NCI-H146 treated with DMSO at 0.1 percent for 48 hours (cell line): ENCODE data around the gene LIPN.

ENCODE experiments used
- DNase-seq: peaks from one replicate; lab custom pipeline; 2025; ENCODE audit not compliant: unreplicated experiment; lab: John Stamatoyannopoulos, UW

The LIPN gene

DNA sequence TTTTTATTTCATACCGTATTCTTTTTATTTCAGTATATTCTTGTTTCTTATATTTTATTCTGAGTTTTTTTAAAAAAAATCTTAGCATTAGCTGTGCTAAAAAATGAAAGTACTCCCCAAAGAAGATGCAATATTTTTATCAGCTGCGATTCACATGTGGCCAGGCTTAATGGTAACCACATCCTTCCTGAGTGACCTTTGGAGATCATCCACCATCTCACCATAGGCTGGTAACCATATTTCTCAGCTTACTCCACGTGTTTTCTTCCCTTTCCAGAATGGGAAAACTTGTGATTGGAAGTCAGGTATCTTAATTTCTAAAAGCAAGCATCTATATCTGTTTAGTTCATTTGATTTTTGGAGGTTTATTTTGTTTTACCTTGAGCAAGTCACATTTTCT lies 23.9 kb downstream of the LIPN start:
- DNase-seq, result no peak

DNA sequence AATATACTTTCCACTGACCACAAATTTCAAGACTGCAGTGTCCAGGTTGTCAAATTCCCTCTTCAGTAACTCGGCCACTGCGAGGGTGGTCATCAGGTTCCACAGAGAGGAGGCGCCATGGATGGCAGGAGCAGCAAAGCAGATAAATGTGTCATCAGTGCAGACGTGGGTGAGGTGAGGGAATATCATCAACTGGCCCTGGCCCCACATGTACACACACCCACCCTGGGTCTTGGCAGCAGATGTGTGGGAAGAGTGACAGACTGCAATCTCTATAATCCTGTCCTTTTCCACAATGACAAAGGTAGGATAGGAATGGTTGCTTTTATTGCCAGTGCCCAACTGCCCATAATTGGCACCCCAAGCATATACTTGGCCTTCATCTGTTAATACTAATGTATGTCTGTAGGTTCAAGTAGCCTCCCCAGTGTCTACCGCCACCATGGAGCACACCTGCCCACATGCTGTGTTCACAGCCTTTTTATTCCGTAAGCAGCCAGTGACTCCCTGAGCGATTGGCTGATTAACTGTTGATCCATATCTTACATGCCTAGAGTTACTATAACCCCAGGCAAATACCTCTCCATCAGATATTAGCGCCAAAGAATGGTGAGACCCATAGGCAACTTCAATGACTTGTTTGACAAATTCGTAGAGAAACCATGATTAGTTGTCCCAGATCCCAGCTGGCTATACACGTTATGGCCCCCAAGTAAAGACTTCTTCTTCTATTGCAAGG lies 26.4 kb downstream of the LIPN start:
- DNase-seq, result no peak

DNA sequence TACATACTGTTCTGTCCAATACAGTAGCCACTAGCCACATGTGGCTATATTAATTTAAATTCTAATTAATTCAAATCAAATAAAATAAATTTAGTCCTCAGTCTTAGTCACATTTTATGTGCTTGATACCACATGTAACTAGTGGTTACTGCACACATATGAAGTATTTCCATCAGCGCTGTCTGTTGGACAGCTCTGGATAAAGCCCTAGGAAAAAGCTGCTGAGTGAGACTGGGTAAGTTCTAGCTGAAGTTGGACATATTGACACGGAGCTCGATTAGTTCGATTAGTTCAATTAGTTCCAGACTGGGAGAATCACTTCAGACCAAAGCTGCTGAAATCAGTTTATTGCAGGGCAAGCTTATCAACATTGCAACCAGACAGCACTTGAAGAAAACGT lies 27.6 kb downstream of the LIPN start:
- no peak for DNase-seq

DNA sequence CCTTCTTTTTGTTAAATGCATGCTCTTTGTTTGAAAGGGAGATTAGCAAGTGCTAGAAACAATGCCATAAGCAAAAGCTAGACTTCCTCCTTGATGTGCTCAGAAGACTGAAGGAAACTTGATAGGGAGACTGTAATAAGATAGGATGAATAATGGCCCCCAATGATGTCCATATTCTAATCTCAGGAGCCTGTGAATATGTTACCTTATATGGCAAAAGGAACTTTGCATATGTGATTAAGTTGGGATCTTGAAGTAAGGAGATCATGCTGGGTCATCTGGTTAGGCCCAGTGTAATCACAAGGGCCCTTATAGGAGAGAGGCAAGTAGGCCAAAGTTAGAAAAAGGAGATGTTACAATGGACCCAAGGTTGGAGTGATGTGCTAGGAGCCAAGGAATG lies 29.1 kb downstream of the LIPN start:
- no peak for DNase-seq

DNA sequence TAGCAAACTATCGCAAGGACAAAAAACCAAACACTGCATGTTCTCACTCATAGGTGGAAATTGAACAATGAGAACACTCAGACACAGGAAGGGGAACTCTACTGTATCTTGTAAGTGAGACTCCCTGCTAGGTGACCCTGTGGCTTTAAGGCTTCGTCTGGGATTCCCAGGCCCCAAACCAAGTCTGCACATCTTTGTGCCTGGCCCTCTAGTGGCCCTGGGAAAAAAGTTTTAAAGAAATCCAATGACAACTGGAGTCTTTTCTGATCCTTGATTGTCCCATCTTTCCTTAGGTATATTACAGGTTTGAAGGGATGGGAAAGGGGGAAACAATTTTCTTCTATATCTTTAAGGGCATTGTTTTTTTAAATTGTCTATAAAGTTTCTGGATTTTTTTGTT lies 32.1 kb downstream of the LIPN start:
- peak; percentile 21 for DNase-seq

DNA sequence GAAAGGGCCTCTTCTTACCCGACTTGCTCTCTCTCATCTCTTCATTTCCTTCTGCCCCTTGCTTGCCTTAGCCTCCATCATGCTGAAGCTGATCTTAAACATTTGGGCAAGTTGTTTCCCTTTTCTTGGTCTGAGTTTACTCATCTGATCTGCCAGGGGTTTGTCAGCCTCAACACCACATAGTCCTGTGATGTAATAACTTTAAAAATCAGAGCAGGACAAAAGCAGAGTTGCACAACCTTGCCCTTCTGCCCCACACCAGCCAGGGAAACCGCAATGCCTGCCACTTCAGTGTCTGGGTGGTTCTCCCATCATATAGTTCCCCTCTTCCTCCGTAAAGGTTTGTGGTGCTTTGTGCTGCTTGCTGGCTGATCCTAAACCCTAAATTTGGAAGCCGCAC lies 32.8 kb downstream of the LIPN start:
- no peak for DNase-seq

DNA sequence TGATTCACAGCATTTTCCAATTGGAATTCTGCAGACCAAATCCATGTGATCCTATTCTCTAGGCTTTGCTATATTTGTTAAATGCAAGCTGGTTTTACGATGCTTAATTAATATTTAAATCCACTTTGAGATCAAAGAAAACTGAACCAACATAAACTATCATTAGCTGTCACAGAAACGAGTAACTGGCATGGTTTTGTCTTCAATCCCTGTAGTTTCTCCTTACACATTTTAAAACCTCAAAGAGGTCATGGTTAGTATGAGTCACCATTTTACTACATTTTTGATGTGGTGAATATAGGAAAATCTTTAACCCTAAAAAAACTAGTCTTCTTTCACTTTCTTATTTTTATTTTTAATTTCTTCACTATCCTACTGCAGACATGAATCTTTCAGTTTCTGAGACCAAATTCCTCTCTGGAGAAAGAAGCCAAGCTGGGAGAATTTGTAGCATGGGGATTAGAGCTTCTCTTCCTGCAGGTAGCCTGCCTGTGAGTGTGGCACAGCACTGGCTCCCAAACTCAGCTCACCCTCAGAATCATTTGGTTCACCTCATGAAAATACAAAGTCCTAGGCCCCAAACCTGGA lies 34.0 kb downstream of the LIPN start:
- DNase-seq, result no peak

DNA sequence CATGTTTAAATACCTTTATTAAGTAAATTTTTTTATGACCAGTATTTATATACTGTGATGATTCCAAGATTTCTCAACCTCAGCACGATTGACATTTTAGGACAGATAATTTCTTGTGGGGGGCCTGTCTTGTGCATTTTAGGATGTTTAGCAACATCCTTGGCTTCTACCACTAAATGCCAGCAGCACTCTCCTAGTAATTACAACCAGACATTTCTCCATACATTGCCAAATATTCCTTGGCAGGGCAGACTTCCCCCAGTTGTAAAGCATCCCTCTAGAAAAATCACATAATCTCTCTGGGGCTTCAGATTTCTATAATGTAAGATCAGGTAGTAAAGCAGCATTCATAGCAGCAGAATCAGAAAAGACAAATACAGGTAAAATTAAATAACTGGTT lies 34.9 kb downstream of the LIPN start:
- DNase-seq, result no peak

DNA sequence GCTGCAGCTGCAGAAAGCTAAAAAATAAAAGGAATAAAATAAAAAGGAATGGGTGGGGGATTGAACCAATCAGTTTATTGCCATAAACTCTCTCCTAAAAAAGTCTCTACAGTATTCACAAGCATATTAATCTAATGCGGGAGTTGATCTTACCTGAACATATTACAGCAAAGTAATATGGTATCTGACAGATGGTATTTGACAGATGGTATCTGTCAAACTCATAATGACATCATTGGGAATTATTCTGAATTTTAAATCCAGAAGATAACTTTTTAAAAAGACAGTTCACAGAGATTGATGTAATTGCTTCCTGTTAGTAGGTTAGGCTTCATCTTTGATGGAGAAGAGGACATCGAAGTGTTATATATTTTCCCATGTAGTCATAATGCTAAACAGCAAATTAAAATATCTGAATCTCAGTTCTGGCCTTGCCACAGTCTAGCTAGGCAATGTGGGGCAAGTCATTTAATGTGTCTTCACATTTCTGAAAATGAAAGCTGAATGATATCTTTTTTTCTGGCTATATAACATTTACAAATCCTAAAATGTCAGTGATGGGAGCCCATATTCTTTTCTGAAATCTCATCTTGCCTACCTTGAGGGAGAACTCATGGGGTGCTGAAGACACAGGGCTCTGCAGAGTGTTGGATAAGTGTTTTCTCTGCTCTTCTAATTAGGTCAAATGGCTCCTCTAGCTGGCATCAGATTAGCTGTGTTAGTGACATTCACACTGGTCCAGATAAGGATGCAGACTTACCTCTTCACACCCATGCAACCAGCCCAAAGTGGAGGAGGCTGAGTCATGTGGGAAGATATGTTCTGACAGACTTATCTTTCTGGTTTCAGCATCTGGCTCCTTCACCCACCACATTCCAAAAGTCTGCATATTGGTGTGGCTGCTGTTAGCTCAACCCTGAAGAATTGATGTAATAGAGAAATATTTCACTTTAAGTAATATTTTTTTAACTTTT lies 40.6 kb downstream of the LIPN start:
- DNase-seq, result no peak

DNA sequence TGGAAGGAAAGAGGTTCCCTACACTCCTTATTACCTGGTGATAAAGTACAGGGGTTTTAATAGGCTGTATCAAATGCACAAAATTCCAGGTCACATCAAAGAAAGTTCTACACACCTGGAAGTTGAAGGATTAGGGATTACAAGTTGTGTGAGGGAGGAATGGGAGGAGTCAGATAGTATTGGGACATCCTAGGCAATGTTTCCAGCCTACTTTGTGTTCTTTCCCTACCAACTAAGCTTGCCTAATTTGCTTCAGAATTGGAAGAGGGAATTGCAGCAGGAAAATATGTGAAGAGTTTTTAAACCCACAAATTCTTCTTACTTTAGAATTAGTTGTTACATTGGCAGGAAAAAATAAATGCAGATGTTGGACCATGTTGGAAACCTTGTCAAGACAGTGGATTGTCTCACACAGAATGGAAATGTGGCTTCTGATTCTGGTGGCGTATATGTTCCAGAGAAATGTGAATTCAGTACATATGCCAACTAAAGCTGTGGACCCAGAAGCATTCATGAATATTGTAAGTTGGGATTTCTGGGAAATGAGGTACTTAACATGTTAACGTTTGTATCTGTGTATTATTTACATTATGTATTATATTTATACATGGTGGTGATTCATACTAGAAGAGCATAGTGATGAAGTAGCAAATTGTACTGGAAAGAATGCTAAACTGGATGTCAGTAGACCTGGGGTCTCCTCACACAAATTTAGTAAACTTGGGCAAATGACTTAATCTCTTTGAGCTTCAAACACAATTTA lies 42.9 kb downstream of the LIPN start, which contains the start of gene LIPM:
Gene LIPM, plus strand, starts transcription at position 208 of the 763 bp plus-strand sequence. Its CDS starts 167 bp downstream, at position 375.
- no peak for DNase-seq

DNA sequence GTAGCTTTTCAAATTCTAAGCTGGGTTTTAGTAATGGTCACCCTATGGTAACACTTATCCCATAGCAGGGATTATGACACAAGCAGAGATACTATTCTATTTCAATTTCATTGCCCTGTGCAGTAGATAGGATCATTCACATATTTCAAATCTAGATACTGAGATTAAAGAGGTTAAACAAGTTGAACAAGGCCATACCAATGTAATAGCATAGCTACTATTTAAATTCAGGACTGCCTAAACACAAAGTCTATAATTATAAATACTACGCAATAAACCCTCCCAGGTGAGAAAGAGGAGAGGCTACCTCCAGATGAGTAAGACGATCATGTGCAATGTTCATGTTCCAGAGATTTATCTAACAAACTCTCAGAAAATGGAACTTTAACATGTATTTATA lies 43.8 kb downstream of the LIPN start:
- DNase-seq, result no peak

DNA sequence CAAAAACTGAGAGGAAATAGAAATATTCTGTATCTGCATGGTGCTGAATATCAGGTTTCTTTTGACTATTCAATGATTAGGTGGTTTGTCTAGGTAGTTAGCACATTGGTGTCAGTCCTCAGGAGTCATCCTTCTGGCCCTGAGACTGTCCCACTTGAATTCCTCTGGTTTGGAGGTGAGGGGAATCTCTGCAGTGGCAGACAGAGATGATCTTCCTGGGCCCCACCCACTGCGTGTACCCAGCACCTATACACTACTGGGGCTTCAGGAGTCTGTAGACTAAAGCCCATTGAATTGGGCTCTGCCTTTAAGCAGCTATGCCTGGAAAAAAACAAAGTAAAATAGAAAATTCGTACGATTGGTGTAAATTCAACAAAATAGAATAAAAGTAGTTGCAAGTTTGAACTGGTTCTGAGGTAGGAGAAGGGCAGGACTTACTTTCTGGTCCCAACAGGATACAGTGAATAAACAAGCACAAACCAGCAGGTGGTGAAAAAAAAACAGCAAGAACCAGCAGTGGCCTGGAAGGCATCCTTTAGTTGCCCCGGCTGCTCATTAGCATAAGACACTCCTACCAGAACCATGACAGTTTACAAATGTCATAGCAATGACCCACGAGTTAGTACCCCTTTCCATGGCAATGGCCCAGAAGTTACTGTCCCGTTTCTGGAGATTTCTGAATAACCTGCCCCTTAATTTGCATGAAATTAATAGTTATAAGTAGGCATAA lies 44.4 kb downstream of the LIPN start:
- DNase-seq, result no peak

DNA sequence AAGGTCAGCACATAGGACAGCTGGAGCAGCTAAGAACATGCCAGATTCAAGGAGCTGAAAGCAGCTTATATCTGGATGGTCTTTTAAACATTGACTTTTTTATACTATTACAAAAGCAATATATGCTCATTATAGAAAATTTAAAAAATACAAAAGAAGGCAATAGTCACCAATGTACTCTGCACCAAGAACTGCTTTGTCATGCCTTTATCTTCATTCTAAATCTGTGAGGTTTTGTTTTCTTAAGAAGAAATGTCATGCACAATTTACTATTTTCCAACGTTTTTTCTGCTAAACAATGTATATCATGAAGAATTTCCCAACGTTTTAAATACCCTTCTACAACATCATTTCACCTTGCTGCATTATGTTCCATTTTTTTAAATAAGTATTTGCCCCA lies 45.5 kb downstream of the LIPN start:
- no peak for DNase-seq

DNA sequence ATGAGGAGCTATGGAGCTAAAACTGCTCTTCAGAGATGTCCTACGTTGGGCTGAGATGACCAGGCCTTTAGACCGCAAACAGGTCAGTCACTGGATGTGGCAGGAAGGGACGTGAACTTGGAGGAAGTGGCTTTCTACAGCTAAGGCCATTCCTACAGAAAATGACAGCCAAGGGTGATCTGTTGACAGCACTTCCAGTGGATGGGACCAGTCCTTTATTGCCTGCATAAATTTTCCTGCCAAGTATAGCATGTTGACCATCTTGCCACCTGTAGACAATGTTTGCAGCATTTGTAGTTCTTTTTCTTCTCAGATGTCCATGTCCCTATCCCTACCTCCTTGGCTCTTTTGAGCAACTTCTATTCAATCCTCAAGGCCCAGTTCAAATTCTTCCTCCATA lies 46.1 kb downstream of the LIPN start:
- no peak for DNase-seq

DNA sequence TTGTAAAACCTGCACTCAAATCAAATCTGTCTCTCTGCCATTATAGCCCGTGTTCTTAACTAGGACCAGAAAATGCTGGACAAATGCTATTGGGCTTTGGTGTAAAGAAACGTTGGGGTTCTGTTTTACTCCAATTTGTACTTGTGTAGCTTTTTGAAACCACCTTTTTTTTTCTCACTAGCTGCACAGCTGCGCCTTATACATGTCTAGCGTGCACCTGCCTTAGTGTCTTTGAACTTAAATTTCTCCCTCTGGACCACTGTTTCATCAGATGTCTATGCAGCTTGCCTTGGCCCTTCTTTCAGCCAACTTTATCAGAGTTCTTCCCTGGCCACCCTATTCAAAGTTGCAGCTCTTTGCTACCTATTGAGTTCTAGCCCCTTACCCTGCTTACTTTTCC lies 49.8 kb downstream of the LIPN start:
- DNase-seq, result no peak

DNA sequence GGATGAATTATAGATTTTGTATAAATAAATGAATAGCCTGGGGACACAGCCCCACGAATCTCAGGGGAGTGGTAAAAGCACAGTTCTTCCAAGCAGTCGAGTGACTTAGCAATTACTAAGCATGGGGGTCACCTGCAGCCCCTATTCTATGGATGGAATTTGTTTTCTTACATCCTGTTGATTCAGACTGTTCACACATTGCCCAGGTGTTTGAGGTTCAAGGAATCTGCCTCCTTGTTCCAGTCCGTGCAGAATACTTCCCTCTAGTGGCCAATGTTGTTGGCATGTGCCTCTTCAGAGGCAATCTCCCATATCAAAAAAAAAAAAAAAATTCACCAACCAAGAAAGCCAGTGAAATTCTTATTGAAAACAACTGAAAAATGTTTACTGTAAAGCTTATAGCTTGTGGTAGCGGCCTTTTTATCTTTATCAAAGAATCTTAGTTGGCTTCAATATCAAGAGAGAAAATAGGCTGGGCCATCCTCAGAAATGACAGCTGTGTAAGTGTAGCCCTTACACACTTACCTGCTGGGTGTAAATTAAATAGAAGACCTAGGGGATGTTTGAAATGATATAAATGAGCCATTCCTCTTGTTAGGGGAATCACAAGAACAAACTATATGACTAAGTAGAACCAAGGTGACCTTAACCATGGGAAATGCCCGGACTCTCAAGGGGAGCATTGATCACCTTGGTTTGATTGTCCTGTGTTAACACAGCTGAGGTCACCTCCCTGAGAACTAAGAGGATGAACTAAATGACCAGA lies 50.6 kb downstream of the LIPN start:
- peak; percentile 86 for DNase-seq

DNA sequence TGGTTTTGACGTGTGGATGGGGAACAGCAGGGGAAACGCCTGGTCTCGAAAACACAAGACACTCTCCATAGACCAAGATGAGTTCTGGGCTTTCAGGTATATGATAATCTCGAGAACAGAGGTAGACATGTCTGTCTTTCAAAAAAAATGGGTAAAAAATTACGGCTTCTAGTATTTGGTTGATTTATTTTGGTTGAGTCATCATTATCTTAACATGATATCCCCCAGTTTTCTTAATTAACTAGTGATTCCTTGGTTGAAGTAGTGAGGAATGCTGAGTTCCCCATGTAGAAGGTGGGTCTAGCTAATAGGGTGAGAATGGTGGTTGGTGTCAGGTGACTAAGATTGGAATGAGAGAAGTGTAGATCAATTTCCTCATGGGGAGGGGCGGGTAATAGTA lies 53.4 kb downstream of the LIPN start:
- no peak for DNase-seq

DNA sequence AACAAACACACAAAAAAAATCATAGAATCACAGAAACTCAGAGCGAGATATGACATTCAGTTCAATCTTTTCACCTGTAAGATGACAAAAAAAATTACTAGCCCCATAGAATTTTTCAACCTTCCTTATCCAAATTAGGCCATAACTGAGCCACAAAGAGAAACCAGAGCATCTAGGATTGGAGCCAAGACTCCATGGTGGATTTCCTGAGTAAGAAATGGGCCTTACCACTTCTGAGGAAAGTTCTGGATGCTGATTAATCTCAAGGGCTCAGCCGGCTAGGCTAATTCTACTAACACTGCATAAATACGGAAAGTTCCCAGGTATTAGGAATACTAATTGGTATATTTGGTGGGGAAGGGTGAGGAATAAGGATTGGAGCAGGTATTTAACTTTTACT lies 59.5 kb downstream of the LIPN start:
- no peak for DNase-seq

DNA sequence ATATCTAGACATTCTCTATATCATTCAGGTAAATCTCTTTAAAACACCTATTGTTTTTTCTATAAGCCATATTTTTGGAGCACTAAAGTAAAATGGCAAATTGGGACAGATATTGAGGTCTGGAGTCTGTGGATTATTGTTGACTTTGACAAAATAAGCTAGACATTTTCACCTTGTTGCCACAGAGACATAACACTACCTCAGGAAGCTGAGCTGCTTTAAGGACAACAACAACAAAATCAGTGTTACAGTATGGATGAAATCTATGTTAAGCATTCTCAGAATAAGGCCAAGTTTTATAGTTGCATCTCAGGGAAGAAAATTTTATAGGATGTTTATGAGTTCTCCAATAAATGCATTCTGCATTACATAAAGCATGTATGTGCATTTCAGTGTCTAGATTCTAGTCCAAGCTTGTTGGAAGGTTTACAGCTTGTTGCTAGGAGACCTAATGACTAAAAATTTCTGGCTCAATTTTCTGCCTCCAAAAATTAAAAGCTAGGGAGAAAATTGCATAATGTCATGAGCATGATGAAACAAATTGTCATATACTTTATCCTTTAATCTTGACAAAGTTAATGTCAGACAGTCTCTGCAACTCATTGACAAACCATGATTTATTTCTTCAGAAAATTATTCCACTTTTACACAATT lies 61.1 kb downstream of the LIPN start:
- no peak for DNase-seq
